GM18951 (cell line): Measurements from ENCODE around the gene NUDT14.

Experiments used
- POLR2A ChIP-seq: IDR thresholded peaks from 4 replicates; pipeline ENCODE4 v1.6.1; 2011; ENCODE audit warnings: mild to moderate bottlenecking; ENCODE audit not compliant: insufficient read length, insufficient read depth; ENCODE audit errors: extremely low read depth
- in situ Hi-C: fragments of 300-500 bp; cut with MboI; formaldehyde crosslinking; loops from one replicate; pipeline ENCODE4 v1.12.0; 2022; ENCODE audit warnings: low sequenced_read_pairs, mixed read lengths, inconsistent platforms; ENCODE audit not compliant: unreplicated experiment

NUDT14 gene

DNA sequence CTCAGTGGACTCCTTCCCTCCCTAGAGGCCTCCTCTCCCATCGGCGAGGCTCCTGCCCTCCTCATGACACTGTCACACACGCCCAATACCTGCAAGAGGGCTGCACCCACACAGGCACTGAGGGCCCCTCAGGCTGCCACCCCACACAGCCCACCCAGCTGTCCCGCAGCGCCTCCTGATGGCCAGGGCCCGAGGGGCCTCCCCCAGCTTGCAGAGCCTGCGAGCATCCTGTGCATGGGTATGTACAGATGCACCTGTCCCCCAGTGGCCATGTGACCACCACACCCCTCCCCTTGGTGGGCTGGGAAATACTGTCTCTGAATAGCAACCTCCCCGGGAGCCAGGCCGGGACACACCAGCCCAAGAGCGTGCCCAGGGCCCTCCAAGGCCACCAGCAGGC lies 19.0 kb upstream of the NUDT14 start:
- in situ Hi-C loops, result loop anchor here (10.0 kb wide), 1 partner anchor 65 kb away; no protein-coding TSS in a partner anchor

DNA sequence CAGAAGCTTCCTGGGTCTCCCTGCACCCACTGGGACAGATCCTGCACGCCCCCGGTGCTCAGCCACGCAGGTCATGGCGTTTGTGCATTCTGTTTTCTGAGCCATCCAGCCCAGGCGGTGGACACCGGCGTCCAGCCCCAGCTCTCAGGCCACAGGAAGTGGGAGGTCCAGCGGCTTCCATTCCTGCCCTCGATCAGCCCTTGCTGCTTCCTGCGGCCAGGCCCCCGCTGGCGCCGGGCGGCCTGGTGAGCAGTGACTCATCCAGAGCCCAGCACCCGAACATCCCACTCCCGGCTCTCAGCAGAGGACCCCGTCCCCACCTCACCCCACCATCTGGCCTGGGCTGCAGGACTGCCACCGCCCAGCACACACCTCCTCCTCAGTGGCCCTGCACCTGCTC lies 18.0 kb upstream of the NUDT14 start:
- no peak for TF ChIP-seq POLR2A
- in situ Hi-C loops, result loop anchor here (10.0 kb wide), 1 partner anchor 146 kb away; no protein-coding TSS in a partner anchor

More for the DNA sequence above, 19.0 kb upstream of the NUDT14 start:
- TF ChIP-seq POLR2A, result no peak

DNA sequence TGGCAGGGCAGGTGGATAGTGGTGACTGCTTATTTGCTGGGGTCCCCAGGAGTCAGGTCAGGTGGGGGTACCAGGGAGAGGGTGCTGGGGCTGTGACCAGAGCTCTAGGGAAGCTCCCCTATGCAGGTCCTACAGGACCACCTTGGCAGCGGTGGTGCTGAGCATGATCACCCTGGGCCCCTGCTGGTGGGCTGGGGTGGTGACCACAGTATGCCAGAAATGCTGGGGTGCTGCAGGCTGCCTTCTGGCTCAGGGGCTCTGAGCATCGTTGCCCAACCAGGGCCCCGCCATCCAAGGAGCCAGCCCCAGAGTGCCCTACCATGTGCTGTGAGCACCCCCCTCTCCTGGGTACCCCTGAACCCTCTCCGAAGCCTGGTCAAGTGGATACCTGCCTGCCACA lies 17.5 kb upstream of the NUDT14 start:
- in situ Hi-C loops, result loop anchor here (10.0 kb wide), 1 partner anchor 146 kb away; no protein-coding TSS in a partner anchor
- no peak for TF ChIP-seq POLR2A

DNA sequence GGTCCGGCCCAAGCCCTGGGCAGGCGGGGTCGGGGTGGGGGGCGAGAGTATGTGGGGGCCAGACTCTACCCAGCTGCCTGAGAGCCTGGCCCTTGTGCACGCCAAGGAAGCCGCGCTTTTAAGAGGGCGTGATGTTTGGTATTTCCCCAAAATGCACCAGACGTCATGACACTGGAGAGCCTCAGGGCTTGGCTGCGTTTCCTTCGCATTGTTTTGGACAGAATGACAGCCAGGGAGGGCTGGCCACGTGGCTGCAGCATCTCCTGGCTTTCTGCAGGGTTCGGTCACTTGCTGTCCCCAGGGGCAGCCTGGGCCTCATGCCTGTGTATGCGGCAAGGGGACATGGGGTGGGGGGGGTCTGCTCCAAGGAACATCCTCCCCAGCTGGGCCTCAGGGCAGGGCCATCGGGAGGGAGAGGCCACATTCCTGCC lies 16.1 kb upstream of the NUDT14 start:
- no peak for TF ChIP-seq POLR2A
- in situ Hi-C loops, result loop anchor here (10.0 kb wide), 1 partner anchor 148 kb away; no protein-coding TSS in a partner anchor

DNA sequence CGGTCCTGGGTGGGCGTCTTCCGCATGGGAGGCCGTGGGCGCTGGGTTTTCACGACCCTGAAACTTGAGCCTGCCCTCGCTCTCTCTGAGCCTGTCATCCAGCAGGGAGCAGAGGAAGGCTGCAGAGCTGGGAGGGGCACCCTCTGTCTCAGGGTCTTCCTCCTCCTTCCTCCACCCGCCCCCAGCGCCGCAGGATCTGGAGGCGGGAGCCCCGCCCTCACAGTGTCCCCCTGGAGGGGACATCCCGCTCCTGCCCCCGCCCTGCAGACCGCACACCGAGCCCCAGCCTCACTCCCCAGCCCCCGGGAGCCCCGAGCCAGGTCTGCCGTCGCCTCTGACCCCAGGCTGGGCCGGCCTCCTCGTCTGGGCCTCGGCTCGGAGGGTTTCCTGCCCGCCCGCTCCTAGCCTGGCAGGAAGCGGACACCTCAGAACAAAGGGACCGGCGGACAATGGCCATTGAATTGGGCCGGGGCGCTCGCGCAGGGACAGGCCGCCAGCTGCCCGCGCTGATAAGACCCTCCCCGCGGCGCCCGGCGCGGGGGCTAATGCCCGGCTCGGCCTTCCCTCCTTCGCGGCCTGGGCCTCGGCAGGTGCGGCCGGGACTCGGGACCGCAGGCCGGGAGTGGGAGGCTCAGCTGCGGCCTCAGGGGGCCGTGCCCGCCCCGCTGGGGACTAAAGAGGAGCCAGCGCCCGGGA lies 15.3 kb upstream of the NUDT14 start:
- no peak for TF ChIP-seq POLR2A
- in situ Hi-C loops, result loop anchor here (10.0 kb wide), 1 partner anchor 148 kb away; no protein-coding TSS in a partner anchor

DNA sequence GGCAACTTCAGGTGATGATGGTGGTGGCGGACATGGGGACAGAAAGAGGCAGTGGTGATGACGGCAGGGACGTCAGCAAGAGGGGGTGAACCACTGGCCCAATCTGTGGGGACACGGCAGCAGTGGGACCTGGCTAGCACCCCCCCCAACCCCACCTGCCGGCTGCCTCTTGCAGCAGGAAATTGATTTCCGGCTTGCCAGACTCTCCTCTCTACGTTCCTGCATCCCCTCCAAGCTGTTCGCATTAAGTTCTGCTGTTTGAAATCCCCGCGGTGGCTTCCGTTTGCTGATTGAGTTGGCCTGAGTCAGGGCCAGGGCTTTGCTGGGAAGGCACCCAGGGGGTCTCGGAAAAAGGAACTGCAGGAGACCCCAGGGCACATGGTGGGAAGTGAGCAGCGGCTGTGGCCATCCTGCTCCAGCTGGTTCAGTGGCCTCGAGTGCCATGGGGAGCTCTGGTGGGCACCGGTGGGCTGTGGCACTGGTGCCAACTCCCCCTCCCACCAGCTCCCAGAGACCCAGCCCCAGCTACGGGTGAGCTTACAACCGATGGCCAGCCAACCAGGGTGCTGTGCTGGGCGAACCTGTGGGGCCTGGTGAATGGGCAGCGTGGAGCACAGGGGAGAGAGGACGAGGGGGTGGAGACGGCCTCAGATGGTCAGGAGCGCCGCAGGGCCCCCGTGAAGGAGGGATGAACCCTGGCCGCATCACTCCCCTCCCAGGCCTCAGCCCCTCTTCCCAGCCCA lies 14.6 kb upstream of the NUDT14 start:
- in situ Hi-C loops, result loop anchor here (10.0 kb wide), 1 partner anchor 149 kb away; no protein-coding TSS in a partner anchor
- no peak for TF ChIP-seq POLR2A

DNA sequence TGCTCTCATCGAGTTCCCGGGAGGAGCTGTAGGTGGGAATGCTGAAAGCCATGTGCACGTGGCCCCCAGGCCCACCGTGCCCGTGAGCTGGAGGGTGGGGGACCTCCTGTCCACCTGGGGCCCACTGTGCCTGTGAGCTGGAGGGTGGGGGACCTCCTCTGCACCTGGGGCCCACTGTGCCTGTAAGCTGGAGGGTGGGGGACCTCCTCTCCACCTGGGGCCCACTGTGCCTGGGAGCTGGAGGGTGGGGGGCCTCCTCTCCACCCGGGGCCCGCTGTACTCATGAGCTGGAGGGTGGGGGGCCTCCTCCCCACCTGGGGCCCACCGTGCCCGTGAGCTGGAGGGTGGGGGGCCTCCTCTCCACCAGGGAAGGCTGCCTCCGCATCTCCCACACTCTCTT lies 13.9 kb upstream of the NUDT14 start:
- no peak for TF ChIP-seq POLR2A
- in situ Hi-C loops, result loop anchor here (10.0 kb wide), 1 partner anchor 150 kb away; no protein-coding TSS in a partner anchor

DNA sequence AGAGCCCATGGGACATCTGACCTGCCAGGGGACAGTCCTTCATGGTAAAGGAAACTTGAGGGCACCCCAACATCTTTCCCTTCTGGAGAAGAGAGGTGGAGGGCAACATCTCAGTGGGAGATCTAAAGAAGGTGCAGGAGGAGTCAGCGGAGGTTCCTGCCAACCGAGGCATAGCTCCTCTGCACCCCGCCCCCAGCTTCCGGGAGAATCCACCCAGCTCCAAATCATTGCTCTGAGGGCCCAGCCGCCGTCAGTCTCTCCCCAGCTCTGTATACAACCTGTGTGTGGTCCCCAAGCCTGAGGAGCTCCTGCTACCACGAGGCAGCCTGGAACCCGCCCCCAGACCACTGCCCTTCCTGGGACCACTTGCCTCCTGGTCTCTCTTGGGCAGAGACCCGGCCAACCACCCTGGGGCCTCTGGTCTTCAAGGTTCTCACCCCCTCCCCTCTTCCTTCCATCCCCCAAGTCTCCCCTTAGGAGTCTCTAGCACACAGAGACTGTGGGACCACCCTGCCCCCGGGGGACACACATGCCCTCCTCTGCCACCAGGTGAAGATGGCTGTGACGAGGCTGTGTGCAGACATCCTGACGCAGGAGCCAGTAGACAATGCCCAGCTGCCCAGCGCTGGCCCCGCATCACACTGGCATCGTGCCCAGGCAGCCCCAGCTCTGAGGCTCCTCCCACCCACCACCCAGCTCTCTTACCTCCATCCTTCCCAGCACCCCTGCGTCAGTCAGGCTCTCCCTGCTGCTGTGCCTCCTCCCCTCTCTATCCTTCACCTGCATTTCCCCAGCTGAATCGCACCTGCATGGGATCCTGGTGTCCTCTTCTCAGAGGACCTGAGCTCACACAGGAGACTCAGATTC lies 13.0 kb upstream of the NUDT14 start:
- no peak for TF ChIP-seq POLR2A
- in situ Hi-C loops, result loop anchor here (10.0 kb wide), 1 partner anchor 151 kb away; no protein-coding TSS in a partner anchor

DNA sequence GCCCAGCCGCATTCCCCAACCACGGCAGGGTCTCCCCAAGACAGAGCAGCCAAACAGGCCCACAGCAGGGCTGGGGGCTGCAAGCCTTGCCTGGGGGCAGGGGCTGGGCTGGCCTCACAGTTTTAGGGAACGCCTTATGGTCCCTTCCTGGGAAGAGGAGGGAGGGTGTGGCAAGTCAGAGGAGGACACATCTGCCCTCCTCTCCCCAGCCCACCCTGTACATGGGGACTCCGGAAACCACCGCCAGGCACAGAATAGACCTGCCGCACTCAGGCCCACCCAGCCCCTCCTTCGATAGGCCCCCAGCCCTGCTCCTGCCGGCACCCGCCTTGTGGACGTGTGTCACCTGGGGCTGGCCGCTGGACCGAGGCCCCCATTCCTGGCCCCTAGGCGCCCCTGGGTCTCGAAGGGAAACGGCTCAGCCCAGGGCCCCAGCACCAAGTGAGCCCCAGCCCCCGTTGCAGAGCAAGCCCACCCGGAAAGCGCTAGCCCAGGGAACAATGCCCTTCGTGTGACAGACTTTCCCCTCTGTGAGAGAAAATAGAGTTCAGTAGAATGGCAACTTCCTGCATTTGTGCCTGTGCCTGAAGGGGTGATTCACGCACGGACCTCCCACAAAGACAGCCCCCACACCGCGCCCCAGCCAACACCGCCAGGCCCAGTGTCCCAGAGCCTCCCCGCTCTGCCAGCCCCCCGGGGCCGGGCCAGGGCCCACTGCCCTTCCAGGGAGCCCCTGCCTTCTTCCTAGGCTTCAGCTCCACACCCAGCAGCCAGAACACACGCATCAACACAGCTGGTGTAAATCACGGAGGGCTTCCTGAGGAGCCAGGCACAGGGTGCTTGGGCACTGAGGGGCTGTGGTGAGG lies 12.0 kb upstream of the NUDT14 start:
- in situ Hi-C loops, result loop anchor here (10.0 kb wide), 1 partner anchor 152 kb away; no protein-coding TSS in a partner anchor
- TF ChIP-seq POLR2A, result no peak

DNA sequence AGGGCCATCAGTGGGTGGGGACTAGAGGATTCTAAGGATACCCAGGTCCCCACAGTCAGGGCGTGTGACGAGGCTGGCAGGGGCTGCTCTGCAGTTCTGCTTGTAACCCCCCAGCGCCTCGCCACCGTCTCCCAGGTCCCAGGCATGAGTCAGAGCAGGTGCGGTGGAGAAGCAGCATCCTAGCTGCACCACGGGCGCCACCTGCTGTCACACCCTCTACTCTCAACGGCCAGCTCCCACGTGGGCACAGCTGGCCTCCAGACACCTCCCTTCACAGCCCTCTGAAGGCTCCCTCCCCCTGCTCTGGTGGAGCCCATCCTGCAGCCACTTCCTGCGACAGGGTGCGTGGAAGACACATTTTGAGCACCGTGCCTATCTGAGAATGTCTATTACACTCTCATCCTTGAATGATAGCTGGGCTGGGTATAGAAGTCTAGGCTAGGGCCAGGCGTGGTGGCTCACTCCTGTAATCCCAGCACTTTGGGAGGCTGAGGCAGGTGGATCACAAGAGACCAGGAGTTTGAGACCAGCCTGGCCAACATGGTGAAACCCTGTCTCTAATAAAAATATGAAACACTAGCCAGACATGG lies 6.9 kb upstream of the NUDT14 start:
- in situ Hi-C loops, result no loop called here
- TF ChIP-seq POLR2A, result no peak

DNA sequence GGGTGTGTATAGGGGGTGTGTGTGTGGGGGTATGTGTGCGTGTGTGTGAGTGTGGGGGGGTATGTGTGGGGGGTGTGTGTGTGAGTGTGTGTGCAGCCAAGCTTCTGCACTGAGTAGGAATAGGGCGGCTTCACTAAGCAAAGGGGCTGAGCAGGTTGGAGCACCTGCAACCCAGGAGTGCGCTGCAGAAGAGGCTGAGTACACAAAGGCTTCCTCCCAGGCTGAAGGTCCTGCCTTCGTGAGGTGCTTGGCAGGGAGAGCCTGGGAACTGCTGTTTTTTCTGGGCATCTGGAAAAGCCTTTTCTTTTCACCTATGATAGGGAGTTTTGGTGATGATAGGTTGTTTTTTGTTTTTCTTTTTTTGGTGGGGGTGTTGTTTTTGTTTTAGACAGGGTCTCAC lies 6.0 kb upstream of the NUDT14 start:
- in situ Hi-C loops, result no loop called here
- TF ChIP-seq POLR2A, result no peak

DNA sequence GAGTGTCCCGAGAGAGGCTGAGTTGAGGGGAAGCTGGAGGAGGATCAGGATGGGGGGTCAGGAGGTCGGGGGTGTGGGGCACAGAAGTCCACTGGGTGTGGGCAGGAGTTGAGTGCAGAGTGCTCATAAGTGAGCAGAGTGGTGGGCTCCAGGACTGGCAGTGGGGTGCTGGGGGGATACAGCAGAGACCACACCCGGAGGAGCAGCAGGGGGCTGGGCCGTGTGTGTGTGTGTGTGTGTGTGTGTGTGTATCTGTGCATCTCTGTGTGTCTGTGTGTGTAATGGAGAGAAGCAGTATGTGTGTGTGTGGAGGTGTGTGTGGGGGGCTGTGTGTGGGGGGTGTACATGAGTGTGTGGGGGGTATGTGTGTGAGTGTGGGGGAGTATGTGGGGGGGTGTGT lies 4.9 kb upstream of the NUDT14 start:
- in situ Hi-C loops, result no loop called here
- no peak for TF ChIP-seq POLR2A

DNA sequence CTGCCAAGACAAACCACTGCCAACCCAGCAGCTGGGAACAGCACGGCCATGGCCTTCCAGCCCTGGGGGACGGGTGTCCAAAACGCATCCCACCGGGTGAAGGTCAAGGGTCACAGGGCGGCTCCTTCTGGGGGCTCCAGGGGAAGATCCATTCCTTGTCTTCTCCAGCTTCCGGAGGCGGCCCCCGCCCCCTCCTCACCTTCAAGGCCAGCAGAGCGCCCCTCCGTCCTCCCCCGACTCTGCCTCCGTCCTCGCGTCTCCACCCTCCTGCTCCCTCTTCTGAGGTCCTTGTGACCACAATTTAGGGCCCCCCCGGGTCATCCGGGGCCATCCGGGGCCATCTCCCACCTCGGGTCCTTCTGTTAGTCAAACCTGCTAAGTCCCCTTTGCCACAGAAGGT lies 3.9 kb upstream of the NUDT14 start:
- in situ Hi-C loops, result no loop called here
- TF ChIP-seq POLR2A, result no peak
